Sigmoid colon (tissue), 7 donors: Measurements from ENCODE around the gene GPR39. TPM values are rescaled to one million over a fixed set of nuclear protein-coding genes. Genes with fewer than 3 reads are reported as not detected.

ENCODE experiments used
- DNase-seq: peaks from one replicate; pipeline ENCODE4 v3.0.0-alpha.2; 2019
- H3K27ac ChIP-seq, 4 donors: fragments of 200-600 bp; sonication (generic); one replicate each; pipeline ENCODE4 v1.5.1; 2016 to 2019; ENCODE audit warnings: mild to moderate bottlenecking in 1 of 4
- H3K27me3 ChIP-seq, 3 donors: fragments of 200-600 bp; sonication (generic); one replicate each; pipeline ENCODE4 v1.5.1; 2019; ENCODE audit warnings: mild to moderate bottlenecking in 1 of 3
- H3K36me3 ChIP-seq, 4 donors: fragments of 200-600 bp; sonication (generic); one replicate each; pipeline ENCODE4 v1.5.1; 2016 to 2019
- H3K4me1 ChIP-seq, 4 donors: fragments of 200-600 bp; sonication (generic); one replicate each; pipeline ENCODE4 v1.5.1; 2017 to 2019
- H3K4me3 ChIP-seq, 4 donors: fragments of 200-600 bp; sonication (generic); one replicate each; pipeline ENCODE4 v1.5.1; 2017 to 2019; ENCODE audit warnings: mild to moderate bottlenecking in 2 of 4, moderate library complexity in 1 of 4
- H3K9me3 ChIP-seq, 4 donors: fragments of 200-600 bp in 3 of 4; sonication (generic) in 3 of 4; one replicate each; pipeline versions ENCODE4 v1.5.1 to v1.6.1; 2013 to 2019
- CTCF ChIP-seq, 4 experiments: fragments of 450-650 bp in 3 of 4; fragments of 200-600 bp in 1 of 4; IDR thresholded peaks; one replicate each; pipeline ENCODE4 v1.5.1; 2016 to 2019; ENCODE audit warnings: antibody characterized with exemption in 4 of 4, mild to moderate bottlenecking in 3 of 4, moderate library complexity in 2 of 4
- EP300 ChIP-seq, 4 donors: sonication (generic); formaldehyde crosslinking; IDR thresholded peaks; one replicate each; pipeline ENCODE4 v1.6.1; 2017; ENCODE audit warnings: antibody characterized with exemption in 4 of 4
- POLR2A ChIP-seq, 2 donors: fragments of 450-650 bp; IDR thresholded peaks; one replicate each; pipeline ENCODE4 v1.6.1; 2016; ENCODE audit warnings: antibody characterized with exemption in 2 of 2, mild to moderate bottlenecking in 2 of 2, moderate library complexity in 2 of 2
- POLR2AphosphoS5 ChIP-seq, 4 donors: sonication (generic); formaldehyde crosslinking; IDR thresholded peaks; one replicate each; pipeline ENCODE4 v1.6.1; 2017; ENCODE audit warnings: antibody characterized with exemption in 4 of 4
- WGBS, 2 donors: extraction: QIAGEN DNeasy Blood & Tissue Kit; methylation state at CpG; one replicate each; pipeline ENCODE4 v1.1.7; 2013; 5-methylcytosine and 5-hydroxymethylcytosine counted together
- intact Hi-C: fragments of 100-400 bp; cut with DNase I; formaldehyde crosslinking; loops from one replicate; pipeline ENCODE4 v1.15.1; 2023
- polyA plus RNA-seq, 3 donors: library from polyadenylated mRNA; stranded (reverse); fragments of 200-250 nt; gene quantifications; one replicate each; pipeline ENCODE4 v1.2.3, GENCODE V29; 2013
- total RNA-seq, 4 donors: library from RNA; depleted of rRNA; stranded (reverse); fragments of >200 nt; gene quantifications; one replicate each; pipeline ENCODE4 v1.1.0, GENCODE V29; 2016
- donor health status: healthy with polysubstance abuse.
- donor health status: Bipolar disorder and iron deficiency.
- donor health status: healthy.

GPR39 gene
- total and polyA plus RNA-seq, 7 donors: 0.28 to 7.7 (median 1.6) TPM; not detected in 1

- 53 to 72% methylated on average over 5 of the region's 5 CpGs for WGBS, 2 donors
- intact Hi-C loops: no loop called here
- DNase-seq: no peak
- Histone ChIP-seq H3K4me3 (no peak overlapping the region), H3K4me1 (no peaks in the 10 kb centered on the region), H3K27me3 (no peaks in the 10 kb centered on the region), H3K27ac (no peak overlapping the region), H3K9me3 (no peaks in the 10 kb centered on the region), H3K36me3 (no peaks in the 10 kb centered on the region)
- no peak for TF ChIP-seq POLR2AphosphoS5 (IDR thresholded peaks at IDR 0.05)
- TF ChIP-seq EP300 (IDR thresholded peaks at IDR 0.05): no peak
- no peak for TF ChIP-seq CTCF (IDR thresholded peaks at IDR 0.05)
- no peak for TF ChIP-seq POLR2A (IDR thresholded peaks at IDR 0.05)
These were observed 165.0 kb downstream of the GPR39 start for GRCh38 chr2:132581591-132581990.

GRCh38 chr2:132581991-132582738, 165.6 kb downstream of the GPR39 start:
- Histone ChIP-seq H3K27ac (no peak overlapping the region), H3K9me3 (no peaks in the 10 kb centered on the region), H3K36me3 (no peaks in the 10 kb centered on the region), H3K27me3 (no peaks in the 10 kb centered on the region), H3K4me3 (no peak overlapping the region), H3K4me1 (no peaks in the 10 kb centered on the region)
- intact Hi-C loops: no loop called here
- 27 to 56% methylated on average over 9 of the region's 9 CpGs for WGBS, 2 donors
- no peak for TF ChIP-seq POLR2A (IDR thresholded peaks at IDR 0.05)
- TF ChIP-seq EP300 (IDR thresholded peaks at IDR 0.05): no peak
- no peak for TF ChIP-seq POLR2AphosphoS5 (IDR thresholded peaks at IDR 0.05)
- TF ChIP-seq CTCF (IDR thresholded peaks at IDR 0.05): no peak
- DNase-seq: no peak

- no peaks in the 10 kb centered on the region for H3K36me3 ChIP-seq
- no peaks in the 10 kb centered on the region for H3K27me3 ChIP-seq
- no peak overlapping the region for H3K27ac ChIP-seq
- no peak for DNase-seq
- intact Hi-C loops: no loop called here
- TF ChIP-seq EP300 (IDR thresholded peaks at IDR 0.05) (no peak), POLR2A (IDR thresholded peaks at IDR 0.05) (no peak), CTCF (IDR thresholded peaks at IDR 0.05) (no peak), POLR2AphosphoS5 (IDR thresholded peaks at IDR 0.05) (no peak)
- H3K4me3 ChIP-seq: no peak overlapping the region
- WGBS, 2 donors: 90 to 94% methylated on average over 10 of the region's 10 CpGs
- H3K4me1 ChIP-seq: no peaks in the 10 kb centered on the region
- no peaks in the 10 kb centered on the region for H3K9me3 ChIP-seq
These were observed 167.2 kb downstream of the GPR39 start for GRCh38 chr2:132583666-132584360.

DNA sequence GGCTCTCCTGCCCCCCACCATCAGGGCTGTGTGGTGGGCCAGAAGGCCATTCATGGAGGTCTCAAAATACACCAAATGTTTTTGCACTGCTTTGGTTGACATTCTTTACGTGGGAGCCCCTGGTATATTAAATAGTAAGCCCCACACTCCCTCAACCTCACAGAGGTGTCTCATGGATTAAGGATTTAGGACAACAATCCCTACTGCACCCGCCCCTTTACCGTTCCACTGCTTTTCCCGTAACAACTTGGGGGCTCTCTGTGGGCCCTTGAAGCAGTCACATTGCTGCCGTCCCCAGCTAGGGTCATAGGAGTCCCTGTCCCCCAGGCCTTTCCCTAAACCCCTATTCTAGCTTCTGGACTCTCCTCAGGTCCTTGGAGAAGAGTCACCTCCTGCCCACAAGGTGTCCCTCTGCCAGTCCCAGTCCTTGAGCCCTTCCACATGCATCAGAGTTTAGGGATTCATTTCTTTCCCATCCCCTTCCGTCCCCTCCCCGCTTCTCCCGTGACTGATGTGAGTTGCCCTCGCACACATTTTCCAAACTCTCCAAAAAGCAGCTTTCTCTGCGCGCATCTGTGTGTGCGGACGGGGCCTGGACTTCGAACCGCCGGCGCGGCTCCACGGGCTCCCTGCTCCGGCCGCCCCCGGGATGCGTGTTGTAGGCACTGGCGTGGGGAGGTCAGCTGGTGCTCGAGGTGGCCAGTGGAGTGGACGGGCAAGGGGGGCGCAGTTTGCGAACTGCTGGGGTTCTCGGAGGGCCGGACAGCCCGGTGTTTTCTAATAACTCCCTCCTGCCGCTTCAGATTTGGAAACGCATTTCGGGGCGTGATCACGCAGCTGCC, 168.6 kb downstream of the GPR39 start:
- H3K4me3 ChIP-seq: no peak overlapping the region
- no peaks in the 10 kb centered on the region for H3K27me3 ChIP-seq
- H3K36me3 ChIP-seq: no peaks in the 10 kb centered on the region
- no peaks in the 10 kb centered on the region for H3K4me1 ChIP-seq
- TF ChIP-seq EP300 (IDR thresholded peaks at IDR 0.05) (no peak), POLR2A (IDR thresholded peaks at IDR 0.05) (no peak), POLR2AphosphoS5 (IDR thresholded peaks at IDR 0.05) (no peak), CTCF (IDR thresholded peaks at IDR 0.05) (no peak)
- DNase-seq: no peak
- WGBS, 2 donors: 94 to 96% methylated on average over 36 of the region's 36 CpGs
- H3K9me3 ChIP-seq: no peaks in the 10 kb centered on the region
- H3K27ac ChIP-seq: no peak overlapping the region
- intact Hi-C loops: no loop called here
